GM21360 (cell line): ENCODE results near the gene AGMAT.

Experiments
- ATAC-seq: cut with Tn5 transposase; IDR thresholded peaks from one replicate; pipeline ENCODE4 v1.9.1; 2021; ENCODE audit warnings: mild to moderate bottlenecking, moderate library complexity; ENCODE audit not compliant: unreplicated experiment

Gene AGMAT

DNA sequence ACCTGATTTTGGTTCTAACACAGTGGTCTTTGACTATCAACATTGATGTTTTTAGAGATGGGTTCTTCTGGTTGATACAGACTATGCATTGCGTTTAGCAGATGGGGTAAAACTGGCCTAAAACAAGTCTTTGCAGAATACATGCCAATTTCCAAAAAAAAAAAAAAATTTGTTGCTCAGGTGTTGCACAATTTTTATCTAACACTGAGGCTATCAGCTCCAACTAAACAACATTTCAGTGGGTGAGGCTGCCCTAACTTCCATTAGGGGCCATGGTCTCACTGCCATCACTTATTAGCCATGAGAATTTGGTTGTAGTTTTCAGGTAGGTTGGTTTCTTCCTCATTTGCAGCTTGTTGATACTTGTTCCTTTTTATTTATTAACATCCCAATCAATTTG is 14.0 kb downstream of the AGMAT start:
- ATAC-seq = no peak

DNA sequence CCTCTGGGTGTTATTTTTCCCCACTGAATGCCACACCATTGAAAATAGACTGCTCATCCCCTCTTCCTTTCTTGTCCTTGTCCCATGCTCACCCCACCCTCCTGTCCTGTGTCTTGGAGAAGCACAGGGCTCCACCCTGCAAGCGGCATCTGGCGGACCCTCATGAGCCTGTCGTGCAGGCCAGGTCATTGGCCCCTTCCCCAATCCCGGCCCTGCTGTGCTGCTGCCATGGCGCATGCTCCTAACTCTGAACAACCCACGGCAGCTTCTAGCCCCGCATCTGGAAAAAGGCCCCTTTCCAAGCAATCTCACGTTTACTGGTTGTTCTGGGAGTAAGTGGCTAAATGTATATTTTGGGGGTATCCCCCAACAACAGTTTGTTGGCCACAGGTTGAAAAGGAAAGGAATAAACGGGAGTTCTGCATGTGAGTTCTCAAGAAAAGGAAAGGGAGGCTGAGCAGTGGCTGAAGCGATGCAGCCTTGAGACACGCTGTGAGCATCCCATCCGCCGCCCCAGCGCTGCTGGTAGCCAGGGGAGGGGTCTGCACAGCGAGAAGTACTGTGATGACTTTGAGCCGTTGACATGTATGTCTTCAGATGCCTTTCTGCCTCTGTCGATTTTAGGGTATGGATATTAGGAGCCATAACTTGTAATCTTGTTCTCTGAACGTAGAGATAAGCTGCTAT is 16.3 kb downstream of the AGMAT start:
- no peak for ATAC-seq

DNA sequence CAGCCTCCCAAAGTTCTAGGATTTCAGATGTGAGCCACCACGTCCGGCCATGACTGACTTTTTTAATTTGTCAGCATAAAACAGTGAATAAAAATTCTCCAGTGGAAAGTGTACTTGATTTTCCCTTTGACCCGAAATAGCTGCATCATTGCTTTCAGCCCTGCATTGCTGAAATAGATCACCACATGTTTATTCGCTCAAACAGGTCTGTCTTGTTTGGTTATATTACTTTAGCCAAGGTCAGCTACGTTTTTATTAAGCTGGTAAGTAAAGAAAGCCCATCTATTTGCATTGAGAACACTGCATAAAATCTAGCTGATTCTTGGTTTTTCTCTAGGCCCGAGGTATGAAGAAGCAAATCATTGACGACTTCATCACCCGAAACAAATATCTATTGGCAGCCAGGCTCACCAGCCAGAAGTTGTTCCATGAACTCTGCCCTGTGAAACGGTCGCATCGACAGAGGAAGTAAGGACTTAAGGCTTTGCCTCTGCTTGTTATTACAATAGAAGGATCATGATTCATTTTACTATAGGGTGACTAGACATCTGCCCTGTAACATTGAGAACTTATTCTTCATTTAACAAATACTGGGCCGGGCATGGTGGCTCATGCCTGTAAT is 25.6 kb downstream of the AGMAT start:
- no peak for ATAC-seq

DNA sequence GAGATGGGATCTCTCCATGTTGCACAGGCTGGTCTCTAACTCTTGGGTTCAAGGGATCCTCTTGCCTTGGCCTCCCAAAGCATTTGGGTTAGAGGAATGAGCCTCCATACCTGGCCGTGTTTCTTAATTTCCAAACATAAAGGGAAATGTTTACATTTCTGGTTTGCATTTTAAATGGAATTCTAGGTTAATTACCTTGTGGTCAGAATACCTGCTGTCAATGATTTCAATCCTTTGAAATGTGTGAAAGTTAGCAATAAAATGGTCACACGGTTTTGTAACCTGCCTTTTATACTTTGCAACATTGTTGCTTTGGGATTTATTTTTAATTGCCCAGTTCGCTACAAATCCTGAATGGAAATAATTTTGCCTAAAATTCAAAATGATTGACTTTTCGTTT is 26.3 kb downstream of the AGMAT start:
- ATAC-seq = no peak

DNA sequence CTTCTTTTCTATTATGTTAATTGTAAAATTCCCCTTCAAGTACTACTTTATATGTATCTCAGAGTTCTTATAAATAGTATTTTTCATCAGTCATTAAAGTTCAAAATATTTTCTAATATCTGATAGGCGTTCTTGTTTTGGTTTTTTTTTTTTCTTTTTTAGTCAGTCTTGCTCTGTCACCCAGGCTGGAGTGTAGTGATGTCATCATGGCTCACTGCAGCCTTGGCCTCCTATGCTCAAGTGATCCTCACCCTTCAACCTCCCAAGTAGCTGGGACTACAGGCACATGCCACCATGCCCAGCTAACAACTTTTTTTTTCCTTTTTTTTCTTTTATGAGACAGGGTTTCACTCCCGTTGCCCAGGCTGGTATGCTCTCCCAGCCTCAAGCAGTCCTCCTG is 27.3 kb downstream of the AGMAT start:
- no peak for ATAC-seq

DNA sequence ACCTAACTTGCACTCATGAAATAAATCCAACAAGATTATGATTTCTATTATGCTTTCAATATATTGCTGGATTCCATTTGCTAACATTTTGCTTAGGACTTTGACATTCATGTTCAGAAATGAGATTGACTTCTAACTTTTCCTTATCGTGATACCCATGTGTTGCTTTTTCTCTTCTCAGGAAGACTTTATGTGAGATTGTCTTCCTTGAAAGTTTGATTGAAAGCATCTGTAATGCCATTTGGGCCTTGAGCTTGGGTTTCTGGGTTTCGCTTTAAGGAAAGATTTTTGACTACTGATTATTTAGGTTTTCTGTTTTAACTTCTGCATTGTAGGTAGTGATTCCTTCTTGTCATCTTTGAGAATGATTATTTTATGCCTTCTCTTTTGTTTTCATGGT is 27.8 kb downstream of the AGMAT start:
- ATAC-seq = no peak

DNA sequence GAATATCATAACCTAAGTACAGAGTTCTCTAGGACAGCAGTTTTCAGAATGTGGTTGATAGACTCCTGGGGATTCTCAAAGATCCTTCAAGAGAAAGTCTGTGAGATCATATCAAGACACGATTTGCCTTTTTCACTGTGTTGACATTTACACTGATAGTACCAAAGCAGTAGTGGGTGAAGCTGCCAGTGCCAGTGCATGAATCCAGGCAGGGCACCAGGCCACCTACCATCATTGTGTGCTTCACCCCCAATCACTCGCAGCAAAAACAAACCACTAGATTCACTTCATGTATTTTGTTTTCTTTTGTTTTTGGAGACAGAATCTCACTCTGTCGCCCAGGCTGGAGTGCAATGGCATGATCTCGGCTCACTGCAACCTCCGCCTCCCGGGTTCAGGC is 34.3 kb downstream of the AGMAT start:
- no peak for ATAC-seq

DNA sequence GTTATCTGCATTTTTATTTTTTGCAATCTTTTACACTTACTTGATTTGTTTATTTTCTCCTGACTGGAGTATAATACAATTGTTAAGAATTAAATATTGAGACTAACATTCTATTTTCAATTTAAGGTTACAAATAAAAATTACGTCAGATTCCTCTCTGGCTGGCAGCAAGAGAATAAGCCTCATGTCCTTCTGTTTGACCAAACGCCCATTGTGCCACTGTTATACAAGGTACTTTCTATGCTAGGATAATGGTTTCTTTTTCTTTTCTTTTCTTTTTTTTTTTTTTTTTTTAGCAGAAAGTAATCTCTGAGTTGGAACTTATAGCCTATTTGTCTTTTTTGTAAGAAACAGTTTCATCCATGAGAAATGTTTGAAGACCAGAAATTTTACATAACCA is 38.2 kb downstream of the AGMAT start:
- no peak for ATAC-seq

DNA sequence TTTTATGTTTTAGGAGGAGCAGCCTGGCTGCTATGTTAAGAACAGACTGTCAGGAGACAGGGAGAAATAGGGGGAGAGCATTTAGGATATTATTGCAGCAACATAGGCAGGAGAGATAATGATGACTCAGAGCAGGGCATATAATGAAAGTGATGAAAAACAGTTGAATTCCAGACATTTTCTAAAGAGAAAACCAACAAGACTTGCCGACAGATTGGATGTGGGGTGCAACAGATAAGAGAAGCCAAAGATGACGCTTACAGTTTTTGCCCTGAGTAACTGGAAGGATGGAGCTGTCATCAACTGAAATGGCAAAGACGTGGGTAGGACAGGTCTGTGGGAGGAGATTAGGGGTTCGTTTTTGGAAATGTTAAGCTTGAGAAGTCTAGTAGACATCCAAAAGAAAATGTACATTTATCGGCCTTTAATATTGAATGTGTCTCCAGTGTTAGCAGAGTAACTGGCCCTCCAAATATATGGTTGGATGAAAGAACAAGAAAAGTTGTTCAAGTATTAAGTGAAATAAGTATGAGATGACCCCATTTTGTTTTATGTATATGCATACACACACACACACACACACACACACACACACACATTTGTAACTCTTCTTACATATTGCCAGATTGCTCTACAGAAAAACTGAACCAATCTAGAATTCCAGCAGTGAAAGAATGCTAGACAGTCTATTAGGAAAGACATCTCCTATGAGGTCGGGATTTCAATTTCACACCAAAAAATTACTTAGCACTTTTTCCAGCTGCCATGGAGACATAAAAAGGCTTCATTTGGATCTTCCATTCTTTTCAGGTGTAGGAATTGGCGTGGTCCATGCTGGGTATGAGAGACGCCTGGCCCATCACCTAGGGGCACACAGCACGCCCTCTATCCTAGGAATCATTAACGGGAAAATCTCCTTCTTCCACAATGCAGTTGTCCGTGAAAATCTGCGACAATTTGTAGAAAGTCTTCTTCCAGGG is 41.0 kb downstream of the AGMAT start:
- ATAC-seq = no peak

DNA sequence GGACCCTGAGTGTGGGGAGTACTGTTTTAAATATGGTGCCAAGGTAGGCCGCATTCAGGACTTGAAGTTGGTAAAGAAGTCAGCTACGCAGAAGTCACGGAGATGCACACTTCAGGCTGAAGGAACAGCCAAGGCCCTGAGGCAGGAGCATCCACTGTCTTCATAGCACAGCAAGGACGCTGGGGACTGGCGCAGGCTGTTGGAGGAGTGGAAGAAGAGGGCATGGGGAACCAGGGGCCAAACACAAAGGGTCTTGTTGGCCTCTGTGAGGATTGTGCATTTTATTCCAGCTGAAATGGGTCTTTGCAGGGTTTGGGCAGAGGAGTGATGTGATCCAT is 41.6 kb downstream of the AGMAT start:
- ATAC-seq = no peak

DNA sequence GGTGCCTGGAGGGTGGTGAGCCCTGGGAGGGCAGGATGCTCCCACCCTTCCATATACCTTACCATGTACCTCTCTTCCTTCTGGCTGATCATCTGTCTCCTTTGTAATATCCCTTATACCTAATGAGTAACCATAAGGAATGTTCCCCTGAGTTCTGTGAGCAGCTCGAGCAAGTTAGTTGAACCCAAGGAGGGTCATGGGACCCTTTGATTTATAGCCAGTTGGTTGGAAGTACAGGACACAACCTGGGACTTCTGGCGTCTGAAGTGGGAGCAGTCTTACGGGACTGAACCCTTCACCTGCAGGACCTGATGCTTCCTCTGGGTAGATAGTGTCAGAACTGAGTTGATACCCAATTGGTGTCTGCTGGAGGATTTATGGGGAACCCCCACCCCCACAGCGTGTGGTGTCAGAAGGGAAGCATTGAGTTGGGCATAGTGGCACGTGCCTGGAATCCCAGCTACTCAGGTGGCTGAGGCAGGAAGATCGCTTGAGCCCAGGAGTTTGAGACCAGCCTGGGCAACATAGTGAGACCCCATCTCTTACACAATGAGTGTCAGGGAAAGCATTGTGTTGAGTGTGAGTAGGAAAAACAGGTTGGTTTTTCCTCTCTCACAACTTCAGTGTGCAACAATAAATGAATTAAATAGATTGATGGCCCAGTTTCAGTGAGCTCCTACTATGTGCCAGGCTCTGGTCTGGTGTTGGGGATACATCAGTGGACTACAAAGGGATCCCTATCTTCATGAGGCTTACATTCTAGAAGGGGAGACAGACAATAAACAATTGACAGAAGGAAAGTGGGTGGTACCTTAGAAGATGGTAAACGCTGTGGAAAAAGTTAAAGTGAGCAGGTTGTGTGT is 42.2 kb downstream of the AGMAT start:
- ATAC-seq = no peak

DNA sequence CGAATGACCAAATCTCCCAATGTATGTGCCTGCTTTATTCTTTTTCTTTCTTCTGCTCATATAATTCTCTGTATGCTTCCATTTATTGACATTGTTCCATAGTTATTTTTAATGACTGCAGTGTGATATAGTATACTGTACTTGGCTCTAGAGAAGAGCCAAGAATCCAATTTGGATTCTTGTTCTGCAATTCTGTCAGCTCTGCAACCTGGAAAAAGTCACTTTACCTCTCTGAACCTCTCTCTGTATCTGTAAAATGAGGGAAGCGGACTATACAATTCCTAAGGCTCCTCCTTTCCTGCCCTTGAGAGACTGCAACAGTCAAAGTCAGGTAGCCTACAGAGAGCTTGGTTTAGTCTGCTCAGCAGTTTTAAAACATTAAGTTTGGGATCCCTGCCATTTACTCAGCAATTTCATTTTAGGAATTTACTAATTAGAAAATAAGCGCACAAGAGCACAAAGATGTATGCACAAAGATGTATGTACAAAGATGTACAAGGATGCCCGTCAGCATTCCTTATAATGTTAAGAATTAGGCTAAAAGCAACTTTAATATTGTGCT is 43.5 kb downstream of the AGMAT start:
- no peak for ATAC-seq

DNA sequence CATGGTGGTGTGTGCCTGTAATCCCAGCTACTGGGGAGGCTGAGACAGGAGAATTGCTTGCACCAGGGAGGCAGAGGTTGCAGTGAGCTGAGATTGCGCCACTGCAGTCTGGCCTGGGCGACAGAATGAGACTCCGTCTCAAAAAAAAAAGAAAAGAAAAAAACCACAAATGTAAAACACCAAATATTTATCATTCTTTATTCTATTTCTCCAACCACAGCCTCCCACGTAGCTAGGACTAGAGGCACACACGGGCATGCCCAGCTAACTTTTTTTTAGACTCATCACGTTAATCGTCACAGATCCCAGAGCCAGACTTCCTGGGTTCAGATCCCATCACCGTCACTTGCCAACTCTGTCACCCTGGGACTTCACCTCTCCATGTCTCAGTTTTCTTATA is 44.7 kb downstream of the AGMAT start:
- no peak for ATAC-seq

DNA sequence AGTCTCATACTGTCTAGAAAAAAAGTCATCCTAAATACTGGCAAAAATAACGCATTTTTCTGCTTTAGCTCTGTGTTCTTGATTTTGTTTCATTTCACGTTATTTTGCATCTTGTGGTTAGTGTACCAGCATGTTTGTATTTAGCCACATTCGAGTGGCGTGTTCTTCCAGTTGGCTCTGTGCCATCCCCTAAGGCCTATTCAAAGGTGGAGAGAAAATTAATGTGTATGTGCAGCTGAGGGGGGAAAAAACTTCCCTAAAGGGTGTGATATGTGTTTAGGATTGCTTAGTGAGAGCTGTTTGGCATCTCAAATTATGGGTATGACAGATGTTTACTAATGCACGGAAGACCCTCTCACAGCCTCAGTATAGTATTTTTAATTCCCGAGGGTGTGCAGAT is 46.1 kb downstream of the AGMAT start:
- no peak for ATAC-seq

DNA sequence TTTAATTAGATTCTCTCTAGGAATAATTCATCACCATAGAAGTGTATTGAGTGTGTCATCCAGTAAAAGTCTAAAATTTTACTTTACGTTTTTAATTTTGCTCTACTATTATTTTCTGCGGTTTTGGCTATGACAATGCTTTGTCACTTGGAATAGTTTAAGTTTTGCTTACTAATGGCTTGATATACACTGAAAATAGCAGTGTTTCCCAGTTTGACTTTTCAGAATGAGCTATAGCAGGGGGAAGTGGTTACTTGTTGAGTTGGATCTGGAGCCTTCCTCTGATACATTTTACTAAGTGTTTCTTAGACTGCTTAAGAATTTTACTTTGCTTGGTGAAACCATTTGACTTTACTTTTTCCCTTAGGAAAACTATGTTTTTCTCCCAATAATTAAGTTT is 53.2 kb downstream of the AGMAT start:
- ATAC-seq = no peak

DNA sequence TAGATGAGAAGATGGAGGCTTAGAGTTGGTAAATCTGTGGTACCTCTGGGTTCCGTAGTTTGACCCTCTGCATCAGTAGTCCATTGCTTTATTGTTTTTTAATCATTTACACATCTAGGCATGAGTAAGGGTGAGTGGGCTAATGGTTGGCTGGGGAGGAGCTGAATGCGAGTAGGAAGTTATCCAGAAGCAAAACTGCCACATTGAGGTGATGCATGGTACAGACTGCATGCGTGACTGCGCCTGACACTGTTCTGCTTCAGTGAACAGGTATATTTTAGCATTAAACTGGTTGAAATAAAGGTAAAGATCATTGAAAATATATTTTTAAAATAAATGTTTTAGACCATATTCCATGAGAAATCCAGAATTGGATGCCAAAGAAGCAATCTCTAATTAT is 53.8 kb downstream of the AGMAT start:
- no peak for ATAC-seq

DNA sequence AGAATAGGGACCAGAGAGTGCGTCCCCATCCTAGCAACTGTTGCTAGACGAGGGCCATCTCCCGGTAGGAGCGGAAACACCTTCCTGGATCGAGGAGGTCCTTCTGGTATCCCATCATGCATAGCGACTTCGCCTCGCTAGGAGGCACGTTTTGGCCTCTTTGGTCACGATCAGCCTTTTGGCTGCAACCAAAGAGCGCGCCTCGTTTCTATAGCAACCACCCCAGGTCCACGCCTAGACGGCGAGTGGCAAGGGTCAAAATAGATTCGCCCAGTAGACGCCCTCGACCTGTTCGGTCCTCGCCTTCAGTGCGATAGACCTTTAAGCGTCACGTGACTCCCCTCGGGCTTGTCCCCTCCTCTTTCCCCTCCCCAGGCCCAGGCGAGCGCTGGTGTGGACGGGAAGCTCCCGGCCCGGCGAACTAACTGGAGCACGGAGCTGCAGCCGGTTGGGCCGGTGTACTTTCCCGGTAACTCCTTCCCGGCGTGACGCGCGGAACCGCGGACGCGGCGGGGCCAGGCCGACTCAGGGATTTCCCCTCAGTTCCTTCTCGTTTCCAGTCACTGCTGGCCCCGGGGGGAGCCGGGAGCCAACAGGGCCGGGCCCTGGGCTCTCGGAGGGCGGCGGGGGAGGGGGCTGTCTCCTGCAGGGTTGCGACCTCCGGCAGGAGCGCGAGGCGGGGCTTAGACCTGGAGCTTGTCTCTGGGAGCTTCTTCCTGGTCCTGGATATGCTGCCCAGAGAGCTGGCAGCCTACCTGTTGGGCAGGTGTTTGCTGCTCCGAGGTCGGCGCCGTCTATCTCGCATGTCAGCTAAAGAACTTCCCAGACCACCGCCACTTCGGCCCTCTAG is 58.1 kb downstream of the AGMAT start, which contains the start of gene DNAJC16:
Gene DNAJC16, plus strand, starts transcription at position 359 of the 850 bp plus-strand sequence. CDS start 2,258 bp downstream, outside the sequence.
- peak; percentile 50 for ATAC-seq

DNA sequence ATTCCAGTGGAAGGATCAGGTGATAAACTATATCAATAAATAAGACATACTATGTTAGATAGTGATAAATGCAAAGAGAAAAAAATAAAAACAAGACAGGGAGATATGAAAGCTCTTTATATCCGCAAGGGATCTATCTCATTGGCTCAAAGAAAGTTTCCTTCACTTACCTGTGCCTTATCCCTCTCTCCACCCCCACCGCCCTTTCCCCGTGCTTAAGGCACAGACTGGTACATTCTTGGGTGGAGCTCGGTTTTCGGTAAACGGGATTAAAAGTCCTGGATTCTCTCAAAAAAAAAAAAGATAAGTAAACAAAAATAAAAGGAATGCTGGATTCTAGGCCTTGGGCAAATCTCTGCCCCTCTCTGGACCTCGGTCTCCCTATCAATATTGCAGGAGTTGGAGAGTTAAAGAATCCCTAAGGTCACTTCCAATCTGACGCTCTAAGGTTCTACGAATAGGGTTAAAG is 58.8 kb downstream of the AGMAT start:
- no peak for ATAC-seq
